EH (cell line): Measurements from ENCODE around the gene LAMC1.

Source experiments
- DNase-seq: peaks from one replicate; pipeline ENCODE4 v3.0.0-alpha.2; 2015; ENCODE audit warnings: low read depth

LAMC1 gene

GRCh38 chr1:183021405-183022201 is 1.6 kb upstream of the LAMC1 start:
- DNase-seq: no peak

GRCh38 chr1:183022202-183023145 is 746 bp upstream of the LAMC1 start:
- peak; percentile 99 for DNase-seq

DNA sequence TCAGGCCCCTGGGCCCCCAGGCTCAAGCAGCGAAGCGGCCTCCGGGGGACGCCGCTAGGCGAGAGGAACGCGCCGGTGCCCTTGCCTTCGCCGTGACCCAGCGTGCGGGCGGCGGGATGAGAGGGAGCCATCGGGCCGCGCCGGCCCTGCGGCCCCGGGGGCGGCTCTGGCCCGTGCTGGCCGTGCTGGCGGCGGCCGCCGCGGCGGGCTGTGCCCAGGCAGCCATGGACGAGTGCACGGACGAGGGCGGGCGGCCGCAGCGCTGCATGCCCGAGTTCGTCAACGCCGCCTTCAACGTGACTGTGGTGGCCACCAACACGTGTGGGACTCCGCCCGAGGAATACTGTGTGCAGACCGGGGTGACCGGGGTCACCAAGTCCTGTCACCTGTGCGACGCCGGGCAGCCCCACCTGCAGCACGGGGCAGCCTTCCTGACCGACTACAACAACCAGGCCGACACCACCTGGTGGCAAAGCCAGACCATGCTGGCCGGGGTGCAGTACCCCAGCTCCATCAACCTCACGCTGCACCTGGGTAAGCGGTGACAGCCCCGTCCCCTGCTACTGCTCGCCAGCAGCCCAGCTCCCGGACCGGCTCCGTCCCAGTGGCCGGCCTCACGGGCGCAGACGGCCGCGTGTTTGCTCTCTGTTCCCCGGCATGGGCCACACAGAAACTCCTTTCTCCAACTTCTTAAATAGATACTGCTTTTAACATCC is 539 bp downstream of the LAMC1 start:
- peak; percentile 59 for DNase-seq

DNA sequence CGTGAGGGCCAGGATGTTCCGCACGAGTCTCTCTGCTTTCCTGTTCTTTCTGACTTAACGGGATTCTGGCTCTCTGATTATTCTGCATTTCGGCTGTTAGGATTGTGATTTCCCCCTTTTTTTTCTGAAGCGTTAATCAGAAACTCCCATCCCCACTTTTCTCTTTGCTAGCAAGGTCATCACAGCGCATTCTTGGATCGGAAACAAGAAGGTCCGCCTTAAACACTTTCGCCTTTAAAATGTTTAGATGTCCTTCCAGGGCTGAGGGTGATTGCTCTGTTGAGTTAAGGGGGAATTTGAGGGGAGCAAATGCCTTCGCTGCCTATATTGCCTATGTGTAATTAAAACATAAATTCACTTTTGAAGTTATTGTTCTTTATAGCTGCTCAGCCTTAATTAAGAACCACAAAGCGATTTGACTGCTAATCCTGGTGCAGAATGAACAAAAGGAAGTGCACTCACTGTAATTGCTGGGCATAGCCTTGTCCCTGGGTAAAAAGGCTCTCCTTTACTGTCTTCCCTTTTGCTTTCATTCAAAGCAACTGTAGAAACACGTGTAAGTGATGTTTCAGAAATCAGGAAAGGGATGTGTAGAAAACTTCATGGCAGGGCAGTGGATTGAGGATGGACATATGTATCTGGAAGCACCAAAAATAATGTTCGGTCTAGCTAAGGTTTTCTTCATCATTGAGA is 1.2 kb downstream of the LAMC1 start:
- DNase-seq: peak; percentile 48

GRCh38 chr1:183025010-183025337 is 1.8 kb downstream of the LAMC1 start:
- peak; percentile 41 for DNase-seq

DNA sequence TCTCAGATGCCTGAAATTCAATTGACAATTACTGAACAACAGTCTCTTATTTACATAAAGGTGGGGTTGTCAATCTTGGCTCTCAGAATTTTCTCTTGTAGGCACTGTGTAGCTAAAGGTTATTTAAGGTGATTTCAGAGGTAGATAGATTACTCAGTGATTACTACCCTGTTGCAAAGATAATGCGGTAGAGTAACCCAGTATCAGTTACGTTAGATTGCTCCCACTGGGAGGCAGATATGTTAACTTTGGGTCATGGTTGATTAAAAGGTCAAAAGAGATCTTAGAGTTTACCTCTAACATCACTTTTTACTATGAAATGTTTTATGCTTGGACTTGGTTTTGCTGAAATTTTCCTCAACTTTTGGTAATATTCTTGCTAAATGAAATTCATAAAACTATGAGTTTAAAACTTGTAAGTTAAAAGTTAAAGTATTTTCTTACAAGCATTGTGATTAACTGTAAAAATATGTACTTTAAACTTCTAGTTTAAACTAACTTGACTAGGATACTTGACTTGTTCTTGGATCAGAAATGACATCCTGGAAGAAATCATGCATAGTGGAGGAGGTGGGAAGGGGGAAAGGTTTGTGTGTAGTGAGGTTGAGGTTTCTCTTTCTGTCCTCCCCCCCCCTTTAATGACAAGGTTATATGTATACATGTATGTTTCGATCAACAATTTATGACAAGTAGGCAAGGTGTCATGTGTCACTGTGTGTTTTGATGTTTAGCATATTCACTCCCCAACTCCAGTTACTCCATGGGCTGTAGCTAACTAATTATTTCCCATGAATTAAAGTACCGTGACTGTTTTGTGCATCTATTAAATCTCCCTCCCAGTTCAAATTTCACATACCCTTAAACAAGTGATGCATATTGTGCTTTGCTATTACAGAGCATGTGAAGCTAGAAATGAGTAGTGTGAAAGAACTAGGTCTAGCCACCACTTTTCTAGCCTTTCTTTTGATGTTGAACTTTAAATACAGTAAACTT is 2.9 kb downstream of the LAMC1 start:
- DNase-seq: peak; percentile 59

- no peak for DNase-seq
These were observed 3.8 kb downstream of the LAMC1 start for GRCh38 chr1:183027031-183027430.

DNA sequence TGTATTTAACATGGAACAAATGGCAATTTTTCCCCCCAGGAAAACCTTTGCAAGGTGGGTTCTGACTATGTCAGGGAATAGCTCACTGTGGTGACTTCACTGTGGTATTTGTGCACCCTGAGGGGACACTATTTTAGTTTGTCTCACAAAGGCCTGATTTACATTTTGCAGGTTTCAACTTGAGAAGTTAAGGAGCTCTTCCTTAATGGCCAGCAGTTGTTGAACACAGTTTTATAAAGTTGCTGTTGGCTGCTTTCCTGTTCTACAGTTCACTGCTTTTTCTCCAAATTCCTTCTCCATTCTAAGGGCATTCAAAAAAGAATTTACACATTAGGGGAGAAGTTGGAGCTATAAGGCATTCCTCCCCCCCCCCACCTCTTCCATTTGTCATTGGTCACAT is 4.6 kb downstream of the LAMC1 start:
- peak; percentile 65 for DNase-seq

- DNase-seq: peak; percentile 88
These were observed 6.4 kb downstream of the LAMC1 start for GRCh38 chr1:183029591-183030000.

DNA sequence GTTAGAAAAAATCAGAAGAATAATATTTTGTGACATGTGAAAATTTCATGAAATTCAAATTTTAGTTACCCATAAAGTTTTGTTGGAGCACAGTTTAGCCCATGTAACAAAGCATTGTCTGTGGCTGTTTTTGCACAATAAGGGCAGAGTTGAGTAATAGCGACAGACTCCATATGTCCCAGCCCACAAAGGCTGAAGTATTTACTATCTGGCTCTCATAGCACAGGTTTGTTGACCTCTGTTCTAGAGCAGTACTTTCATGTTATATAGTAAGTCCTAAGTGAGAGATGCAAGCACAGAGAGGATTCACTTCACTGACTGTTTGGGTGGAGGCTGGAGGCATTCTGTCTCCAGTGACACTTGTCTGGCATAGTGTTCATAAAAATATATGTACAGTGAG is 6.8 kb downstream of the LAMC1 start:
- peak; percentile 55 for DNase-seq

DNA sequence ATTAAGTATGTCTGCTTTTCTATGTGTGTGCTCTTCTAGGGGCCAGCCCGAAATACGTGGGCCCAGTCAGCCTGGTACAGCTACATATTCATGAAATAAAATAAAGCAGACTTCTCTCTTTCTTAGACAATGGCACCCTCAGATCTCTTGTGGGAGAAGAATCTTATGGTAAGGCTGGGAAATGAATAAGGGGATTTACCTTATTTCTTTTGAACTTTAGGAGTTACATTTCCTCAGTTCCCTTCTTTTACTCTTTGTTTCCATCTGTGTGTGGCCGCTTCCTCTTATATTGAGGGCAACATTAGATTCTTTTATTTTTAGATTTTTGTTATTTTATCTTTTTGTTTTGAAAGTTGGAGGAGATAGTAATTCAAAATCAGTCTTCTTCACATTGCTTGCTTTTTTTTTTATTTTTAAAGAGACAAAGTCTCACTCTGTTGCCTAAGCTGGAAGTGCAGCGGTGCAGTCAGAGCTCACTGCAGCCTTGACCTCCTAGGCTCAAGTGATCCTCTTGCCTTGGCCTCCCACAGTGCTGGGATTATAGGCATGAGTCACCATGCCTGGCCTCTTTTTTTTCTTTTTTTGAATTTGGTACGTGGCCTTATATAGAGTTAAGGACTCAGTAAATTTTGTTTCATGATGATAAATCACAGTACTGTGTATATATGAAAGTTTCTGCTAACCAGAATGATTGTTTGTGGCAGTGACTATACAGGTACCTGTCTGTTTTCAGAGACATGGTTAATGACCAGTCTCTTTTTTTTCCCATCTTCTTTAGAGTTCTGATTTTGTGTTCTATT is 9.1 kb downstream of the LAMC1 start:
- DNase-seq: peak; percentile 64

DNA sequence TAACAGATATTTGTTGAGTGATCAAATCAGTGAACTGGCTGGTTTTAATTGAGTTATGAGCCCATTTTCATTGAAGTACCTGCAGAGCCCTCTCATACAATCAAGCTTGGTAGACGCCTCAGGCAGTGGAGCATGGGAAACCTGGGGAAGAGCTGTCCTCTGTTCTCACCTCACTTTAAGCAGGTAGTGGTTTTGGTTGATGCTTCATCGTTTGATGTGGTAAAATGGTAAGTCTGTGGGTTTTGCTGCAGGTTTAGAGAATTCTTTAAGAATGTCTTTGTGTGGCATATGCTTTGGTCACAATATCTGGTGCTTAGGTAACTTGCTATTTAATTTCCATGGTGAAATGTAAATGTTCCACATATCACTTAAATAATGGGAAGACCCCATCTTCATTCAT is 10.0 kb downstream of the LAMC1 start:
- DNase-seq: no peak

DNA sequence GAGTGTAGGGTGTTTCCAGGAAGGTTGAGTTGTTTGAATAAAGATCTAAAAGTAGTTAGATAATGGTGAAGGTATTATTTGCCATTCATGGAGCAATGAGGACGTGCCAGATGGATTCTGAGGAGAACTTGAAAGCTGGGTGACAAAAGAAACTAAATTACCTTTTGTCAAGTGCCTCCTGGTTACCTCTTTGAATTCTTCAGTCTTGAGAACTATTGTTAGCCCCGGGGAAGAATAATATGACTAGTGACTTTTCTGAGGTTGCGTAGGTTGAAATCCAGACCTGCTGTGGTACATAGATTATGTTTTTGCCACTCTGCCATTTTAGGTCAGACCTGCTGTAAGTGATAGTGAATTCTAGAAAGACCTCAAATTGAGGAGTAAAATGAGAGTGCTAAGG is 11.5 kb downstream of the LAMC1 start:
- no peak for DNase-seq

DNA sequence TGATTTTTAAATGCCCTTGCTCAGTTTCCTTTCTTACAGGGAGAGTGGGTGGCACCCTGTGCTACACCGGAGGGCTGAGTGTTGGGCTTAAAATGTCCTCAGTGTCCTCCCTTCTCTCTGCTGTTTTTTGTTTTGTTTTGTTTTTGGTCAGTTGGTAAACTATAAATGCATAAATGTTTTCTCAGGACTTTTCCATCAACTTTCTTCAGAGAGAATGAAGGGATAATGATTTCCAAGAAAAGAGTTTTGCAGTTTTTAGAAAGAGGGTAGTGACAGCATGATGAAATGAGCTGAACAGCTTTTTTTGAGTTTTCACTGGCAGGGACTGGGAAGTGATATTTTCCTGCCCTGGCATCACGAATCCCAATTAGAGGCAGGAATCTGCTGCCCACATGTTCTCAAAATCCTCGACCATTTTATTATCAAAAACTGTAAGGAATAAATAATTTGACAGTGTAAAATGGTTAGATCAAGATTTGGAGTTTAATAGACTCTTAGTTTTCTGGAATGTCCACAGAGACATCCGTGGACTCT is 15.2 kb downstream of the LAMC1 start:
- DNase-seq: no peak

DNA sequence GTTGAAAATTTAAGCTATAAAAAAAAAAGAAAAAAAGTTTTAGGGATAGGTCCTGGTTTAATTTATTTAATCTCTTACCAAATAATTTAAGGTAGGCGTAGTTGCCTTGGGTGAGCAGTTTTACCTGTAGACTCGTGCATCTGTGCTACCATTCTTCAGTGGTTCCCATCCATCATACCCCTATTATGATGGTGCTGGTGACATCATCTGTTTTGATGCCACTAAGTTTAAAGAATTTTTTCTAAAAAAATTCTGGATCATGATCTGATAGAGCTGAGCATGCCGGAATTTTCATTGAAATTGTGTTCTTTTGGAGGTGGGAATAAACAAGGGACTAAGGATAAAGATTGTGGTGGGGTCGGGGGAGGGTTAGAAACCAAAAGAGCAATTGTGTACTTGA is 15.7 kb downstream of the LAMC1 start:
- DNase-seq: no peak

- DNase-seq: peak; percentile 69
These were observed 16.1 kb downstream of the LAMC1 start for GRCh38 chr1:183039330-183039729.

DNA sequence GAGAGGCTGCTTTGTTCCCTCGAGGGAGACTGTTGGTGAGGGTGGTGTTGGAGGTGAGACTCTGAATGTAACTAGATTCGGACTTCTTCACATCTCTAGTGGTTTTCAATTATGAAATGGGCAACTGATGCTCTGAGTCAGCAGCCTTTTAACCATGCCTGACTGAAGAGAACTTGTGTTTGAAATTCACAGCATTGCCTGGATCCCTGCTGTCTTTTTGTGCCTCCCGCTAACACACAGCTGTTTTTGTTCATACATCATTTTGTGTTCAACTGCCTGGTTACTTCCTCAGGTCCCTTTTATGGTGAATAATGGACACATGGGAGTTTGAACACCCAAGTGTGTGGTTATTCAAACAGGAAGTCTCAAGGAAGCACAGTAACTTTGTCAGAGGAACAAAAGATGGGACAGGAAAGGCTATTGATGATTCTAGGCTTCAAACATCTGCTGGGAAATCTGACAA is 16.8 kb downstream of the LAMC1 start:
- DNase-seq: peak; percentile 95

- peak; percentile 79 for DNase-seq
These were observed 17.3 kb downstream of the LAMC1 start for GRCh38 chr1:183040547-183040971.

GRCh38 chr1:183043254-183043653 is 20.0 kb downstream of the LAMC1 start:
- DNase-seq: no peak
